22Rv1 (cell line): ENCODE measurements around the gene CDC73.

Experiments
- H3K27ac ChIP-seq: fragments of 450-650 bp; 2 replicates; pipeline ENCODE4 v1.5.1; 2017
- ZFX ChIP-seq: fragments of 450-650 bp; IDR thresholded peaks from 2 replicates; pipeline ENCODE4 v1.6.1; 2017; ENCODE audit warnings: antibody characterized with exemption, borderline replicate concordance
- TF ChIP-seq, protein P1 (sequence below): fragments of 450-650 bp; IDR thresholded peaks from 2 replicates; pipeline ENCODE4 v1.5.1; 2017; ENCODE audit warnings: mild to moderate bottlenecking

CDC73 gene

DNA sequence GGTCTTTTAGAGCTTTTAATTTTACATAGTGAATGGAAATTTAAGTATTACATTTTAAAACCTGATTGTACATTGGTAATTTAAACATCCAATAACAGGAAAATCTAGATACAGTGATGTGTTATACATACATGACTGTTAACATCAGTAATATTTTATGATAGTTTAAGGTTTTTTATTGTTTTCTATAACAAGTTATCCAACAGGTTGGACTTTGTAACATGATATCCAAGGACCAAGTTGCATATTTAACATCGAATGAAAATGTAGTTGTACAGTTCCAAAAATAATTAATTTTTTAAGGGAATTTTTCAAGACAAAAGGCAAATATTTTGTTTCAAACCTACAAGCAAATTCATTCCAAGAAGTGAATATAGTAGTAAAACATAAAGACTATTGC, 31.0 kb upstream of the CDC73 start:
- no peak for TF ChIP-seq ZFX
- TF ChIP-seq, protein P1, sequence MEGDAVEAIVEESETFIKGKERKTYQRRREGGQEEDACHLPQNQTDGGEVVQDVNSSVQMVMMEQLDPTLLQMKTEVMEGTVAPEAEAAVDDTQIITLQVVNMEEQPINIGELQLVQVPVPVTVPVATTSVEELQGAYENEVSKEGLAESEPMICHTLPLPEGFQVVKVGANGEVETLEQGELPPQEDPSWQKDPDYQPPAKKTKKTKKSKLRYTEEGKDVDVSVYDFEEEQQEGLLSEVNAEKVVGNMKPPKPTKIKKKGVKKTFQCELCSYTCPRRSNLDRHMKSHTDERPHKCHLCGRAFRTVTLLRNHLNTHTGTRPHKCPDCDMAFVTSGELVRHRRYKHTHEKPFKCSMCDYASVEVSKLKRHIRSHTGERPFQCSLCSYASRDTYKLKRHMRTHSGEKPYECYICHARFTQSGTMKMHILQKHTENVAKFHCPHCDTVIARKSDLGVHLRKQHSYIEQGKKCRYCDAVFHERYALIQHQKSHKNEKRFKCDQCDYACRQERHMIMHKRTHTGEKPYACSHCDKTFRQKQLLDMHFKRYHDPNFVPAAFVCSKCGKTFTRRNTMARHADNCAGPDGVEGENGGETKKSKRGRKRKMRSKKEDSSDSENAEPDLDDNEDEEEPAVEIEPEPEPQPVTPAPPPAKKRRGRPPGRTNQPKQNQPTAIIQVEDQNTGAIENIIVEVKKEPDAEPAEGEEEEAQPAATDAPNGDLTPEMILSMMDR, result no peak

DNA sequence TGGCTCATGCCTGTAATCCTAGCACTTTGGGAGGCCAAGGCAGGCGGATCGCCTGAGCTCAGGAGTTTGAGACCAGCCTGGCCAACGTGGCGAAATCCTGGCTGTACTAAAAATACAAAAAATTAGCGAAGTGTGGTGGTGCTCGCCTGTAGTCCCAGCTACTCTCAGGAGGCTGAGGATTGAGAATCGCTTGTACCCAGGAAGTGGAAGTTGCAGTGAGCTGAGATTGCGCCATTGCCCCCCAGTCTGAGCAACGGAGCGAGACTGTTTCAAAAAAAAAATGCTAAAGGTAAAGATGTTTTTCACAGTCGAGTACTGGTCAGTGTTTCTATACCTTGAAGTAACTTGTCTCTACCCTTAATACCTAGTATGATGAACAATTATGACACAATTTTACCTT, 27.7 kb upstream of the CDC73 start:
- no peak overlapping the region; the same call in 1 of the 2 replicates for H3K27ac ChIP-seq
- TF ChIP-seq ZFX, result no peak
- TF ChIP-seq, protein P1, result no peak

More for the DNA sequence above, 31.0 kb upstream of the CDC73 start:
- no peak overlapping the region for H3K27ac ChIP-seq

DNA sequence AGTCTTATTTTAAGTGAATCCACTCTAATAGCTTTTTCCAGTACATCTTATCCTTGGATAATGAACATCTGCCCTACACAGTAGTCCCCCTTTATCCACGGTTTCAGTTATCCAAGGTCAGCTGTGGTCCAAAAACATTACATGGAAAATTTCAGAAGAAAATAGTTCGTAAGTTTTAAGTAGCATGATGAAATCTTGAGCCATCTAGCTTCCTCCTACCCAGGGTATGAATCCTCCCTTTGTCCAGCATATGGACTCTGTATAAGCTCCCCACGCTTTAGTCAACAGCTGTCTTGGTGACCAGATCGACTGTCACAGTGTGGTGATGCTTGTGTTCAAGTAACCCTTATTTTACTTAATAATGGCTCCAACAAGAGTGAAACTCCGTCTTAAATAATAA, 19.2 kb upstream of the CDC73 start:
- no peak for TF ChIP-seq ZFX
- TF ChIP-seq, protein P1, result no peak
- H3K27ac ChIP-seq, result no peak overlapping the region

DNA sequence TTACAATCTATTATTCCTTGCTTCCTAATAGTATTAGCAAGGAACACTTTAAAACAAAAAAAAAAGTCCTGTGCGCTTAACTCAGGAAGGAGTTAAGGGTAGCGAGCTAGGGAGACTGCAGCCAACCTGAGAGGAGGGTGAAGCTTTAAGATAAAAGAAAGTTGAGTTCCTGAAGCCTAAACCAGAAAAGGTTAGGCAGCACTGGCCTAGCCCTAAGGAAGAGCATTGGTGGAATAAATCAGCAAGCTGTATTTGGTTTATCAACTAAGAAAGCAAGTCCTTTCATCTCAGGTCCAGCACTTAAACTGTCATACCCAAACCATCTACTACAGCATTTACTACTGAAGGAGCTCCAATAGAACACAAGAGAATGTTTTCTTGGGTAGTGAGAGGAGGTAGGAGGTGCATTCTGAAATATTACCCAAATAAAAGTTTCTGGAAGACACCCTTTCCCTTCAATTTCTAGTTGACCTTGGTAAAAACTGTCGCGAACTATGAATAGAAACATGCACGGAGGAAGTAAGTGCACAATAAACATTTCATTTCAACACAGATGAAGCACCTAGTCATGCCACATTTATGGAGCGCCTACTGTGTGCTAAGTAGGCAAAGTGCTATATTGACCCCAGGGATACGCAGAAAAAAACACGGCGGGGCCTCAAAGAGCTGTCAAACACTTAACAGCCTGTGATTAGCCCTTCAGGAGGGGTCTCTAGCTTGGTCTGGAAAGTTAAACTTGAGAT, 17.9 kb upstream of the CDC73 start:
- H3K27ac ChIP-seq, result peak overlapping the region; percentile 89
- TF ChIP-seq ZFX, result no peak
- TF ChIP-seq, protein P1, result no peak

DNA sequence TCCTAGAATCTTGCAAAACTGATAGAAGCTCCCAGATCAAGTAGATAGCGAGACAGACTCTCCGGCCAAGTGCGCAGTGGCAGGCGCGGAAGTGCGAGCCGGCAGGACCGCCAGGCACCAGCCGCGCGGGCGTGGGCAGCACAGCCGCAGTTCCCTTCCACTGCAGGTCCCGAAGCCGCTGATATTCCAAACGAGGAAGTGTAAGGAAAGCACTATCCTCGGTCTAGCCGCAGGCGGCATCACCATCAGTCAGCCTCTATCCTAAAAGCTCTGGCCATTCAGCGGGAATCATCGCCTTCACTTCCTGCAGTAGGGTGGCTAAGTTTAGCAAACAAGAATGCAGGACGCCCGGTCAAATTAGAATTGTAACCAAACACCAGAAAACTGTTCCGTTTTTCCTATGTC, 17.3 kb upstream of the CDC73 start:
- no peak for TF ChIP-seq ZFX
- TF ChIP-seq, protein P1, result no peak
- peak overlapping the region; percentile 89 for H3K27ac ChIP-seq

DNA sequence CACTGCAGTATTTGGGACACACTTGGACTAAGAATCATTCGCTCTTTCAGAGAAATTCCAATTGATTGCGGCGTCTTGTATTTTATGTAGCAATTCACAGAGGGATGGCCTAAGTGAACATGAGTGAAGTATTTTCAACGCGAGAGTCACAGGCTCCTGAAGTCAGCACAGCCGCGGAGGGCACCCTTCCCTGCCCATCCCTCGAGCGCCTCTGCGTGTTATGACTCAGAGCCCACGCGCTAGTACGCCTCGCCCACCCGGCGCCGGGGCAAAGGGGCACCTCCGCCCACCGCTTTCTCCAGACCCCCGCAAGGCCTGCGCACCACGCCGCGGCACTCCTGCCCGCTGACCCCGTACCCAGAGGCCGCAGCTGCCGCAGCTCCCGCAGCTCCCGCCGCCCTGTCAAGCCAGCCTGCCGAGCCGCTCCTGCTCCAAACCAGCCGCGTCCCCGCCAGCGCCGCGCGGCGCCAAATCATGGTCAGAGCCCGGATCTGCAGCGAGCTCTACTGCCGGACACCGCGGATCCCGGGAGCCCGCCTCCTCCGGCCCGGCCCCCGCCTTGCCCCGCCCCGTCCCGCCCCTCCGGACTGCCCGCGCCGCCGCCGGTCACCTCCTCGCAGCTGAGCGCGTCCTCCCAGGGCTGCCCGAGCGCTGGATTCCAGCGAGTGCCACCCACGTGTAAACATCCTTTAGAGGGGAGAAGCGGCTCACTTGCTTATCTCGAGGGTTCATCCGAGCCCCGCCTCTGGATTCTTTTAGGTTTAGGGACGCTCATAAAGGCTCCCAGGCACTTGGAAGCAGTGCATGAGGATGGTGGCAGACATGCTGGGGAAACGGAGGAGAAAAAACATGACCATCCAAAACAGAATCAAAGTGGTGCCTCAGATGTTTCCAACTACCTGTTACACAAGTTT, 16.7 kb upstream of the CDC73 start, which contains the start of gene GLRX2:
Gene GLRX2 (minus strand): TSS at position 508 of the 914 bp plus-strand sequence. CDS start 32 bp downstream, at position 476.
- no peak for TF ChIP-seq ZFX
- TF ChIP-seq, protein P1, result peak; percentile 49
- H3K27ac ChIP-seq, result peak within 1 kb of the TSS; percentile 89
